Adipocyte (in vitro differentiated cells): ENCODE measurements around the gene FMN1.

Source experiments
- DNase-seq: peaks from one replicate; pipeline ENCODE4 v3.0.0-alpha.2; 2015; ENCODE audit warnings: low read depth
- H3K27me3 ChIP-seq: replicated peaks from 2 replicates; pipeline ENCODE4 v1.7.0; 2013; ENCODE audit warnings: mild to moderate bottlenecking, low read length, moderate library complexity; ENCODE audit not compliant: control insufficient read depth, insufficient read depth
- H3K36me3 ChIP-seq: 2 replicates; pipeline ENCODE4 v1.7.0; 2013; ENCODE audit warnings: low read length, mild to moderate bottlenecking, moderate library complexity; ENCODE audit not compliant: control insufficient read depth, insufficient read depth, severe bottlenecking
- H3K4me1 ChIP-seq: 2 replicates; pipeline ENCODE4 v1.7.0; 2013; ENCODE audit warnings: mild to moderate bottlenecking, low read length, moderate library complexity; ENCODE audit not compliant: control insufficient read depth, insufficient read depth
- H3K4me3 ChIP-seq: 2 replicates; pipeline ENCODE4 v1.7.0; 2013; ENCODE audit warnings: mild to moderate bottlenecking, low read length, moderate library complexity
- H3K9ac ChIP-seq: 2 replicates; pipeline ENCODE4 v1.7.0; 2013; ENCODE audit warnings: mild to moderate bottlenecking, low read length, moderate library complexity
- H3K9me3 ChIP-seq: 2 replicates; pipeline ENCODE4 v1.7.0; 2013; ENCODE audit warnings: mild to moderate bottlenecking, low read length, moderate library complexity; ENCODE audit not compliant: control insufficient read depth

Gene FMN1

GRCh38 chr15:33163816-33164215 lies 30.7 kb downstream of the FMN1 start:
- H3K4me1 ChIP-seq, result peaks cover 16% of the 10 kb centered on the region

GRCh38 chr15:33161209-33161608 lies 33.3 kb downstream of the FMN1 start:
- Histone ChIP-seq H3K4me3 (no peak overlapping the region), H3K36me3 (no peaks in the 10 kb centered on the region), H3K27me3 (peaks cover 10% of the 10 kb centered on the region), H3K4me1 (peaks cover 29% of the 10 kb centered on the region), H3K9ac (no peak overlapping the region), H3K9me3 (no peaks in the 10 kb centered on the region)
- DNase-seq, result no peak

More at GRCh38 chr15:33163816-33164215, 30.7 kb downstream of the FMN1 start:
- Histone ChIP-seq H3K27me3 (peaks cover 10% of the 10 kb centered on the region), H3K4me3 (no peak overlapping the region), H3K9ac (no peak overlapping the region), H3K36me3 (no peaks in the 10 kb centered on the region), H3K9me3 (no peaks in the 10 kb centered on the region)
- DNase-seq, result no peak

- no peaks in the 10 kb centered on the region for H3K9me3 ChIP-seq
- H3K9ac ChIP-seq, result no peak overlapping the region
- H3K36me3 ChIP-seq, result no peaks in the 10 kb centered on the region
- no peak overlapping the region for H3K4me3 ChIP-seq
- peaks cover 10% of the 10 kb centered on the region for H3K27me3 ChIP-seq
- H3K4me1 ChIP-seq, result peaks cover 29% of the 10 kb centered on the region
- peak; percentile 37 for DNase-seq
These were observed 33.8 kb downstream of the FMN1 start for GRCh38 chr15:33160581-33161165.

GRCh38 chr15:33159726-33160453 lies 34.6 kb downstream of the FMN1 start:
- Histone ChIP-seq H3K4me1 (peaks cover 32% of the 10 kb centered on the region), H3K4me3 (no peak overlapping the region), H3K27me3 (peaks cover 10% of the 10 kb centered on the region), H3K36me3 (no peaks in the 10 kb centered on the region), H3K9ac (no peak overlapping the region), H3K9me3 (no peaks in the 10 kb centered on the region)
- no peak for DNase-seq

- no peaks in the 10 kb centered on the region for H3K9me3 ChIP-seq
- no peak overlapping the region for H3K4me3 ChIP-seq
- peaks cover 3% of the 10 kb centered on the region for H3K27me3 ChIP-seq
- no peak overlapping the region for H3K9ac ChIP-seq
- H3K36me3 ChIP-seq, result no peaks in the 10 kb centered on the region
- peaks cover 36% of the 10 kb centered on the region for H3K4me1 ChIP-seq
- no peak for DNase-seq
These were observed 36.1 kb downstream of the FMN1 start for GRCh38 chr15:33158366-33158765.

- H3K36me3 ChIP-seq, result no peaks in the 10 kb centered on the region
- no peak overlapping the region for H3K9ac ChIP-seq
- no peak for DNase-seq
- no peaks in the 10 kb centered on the region for H3K9me3 ChIP-seq
- peaks cover 36% of the 10 kb centered on the region for H3K4me1 ChIP-seq
- peaks cover 3% of the 10 kb centered on the region for H3K27me3 ChIP-seq
- no peak overlapping the region for H3K4me3 ChIP-seq
These were observed 37.0 kb downstream of the FMN1 start for GRCh38 chr15:33157371-33158037.

- Histone ChIP-seq H3K9me3 (no peaks in the 10 kb centered on the region), H3K9ac (no peak overlapping the region), H3K27me3 (no peaks in the 10 kb centered on the region), H3K36me3 (no peaks in the 10 kb centered on the region), H3K4me1 (peaks cover 37% of the 10 kb centered on the region), H3K4me3 (no peak overlapping the region)
- no peak for DNase-seq
These were observed 38.7 kb downstream of the FMN1 start for GRCh38 chr15:33155691-33156420.

- H3K9ac ChIP-seq, result no peak overlapping the region
- peak; percentile 49 for DNase-seq
- H3K4me3 ChIP-seq, result no peak overlapping the region
These were observed 40.0 kb downstream of the FMN1 start for GRCh38 chr15:33154351-33155166.

GRCh38 chr15:33153548-33153947 lies 41.0 kb downstream of the FMN1 start:
- no peak for DNase-seq
- no peaks in the 10 kb centered on the region for H3K9me3 ChIP-seq
- no peaks in the 10 kb centered on the region for H3K36me3 ChIP-seq
- no peak overlapping the region for H3K4me3 ChIP-seq
- no peaks in the 10 kb centered on the region for H3K27me3 ChIP-seq
- peaks cover 24% of the 10 kb centered on the region for H3K4me1 ChIP-seq
- H3K9ac ChIP-seq, result no peak overlapping the region

More at GRCh38 chr15:33154351-33155166, 40.0 kb downstream of the FMN1 start:
- H3K36me3 ChIP-seq, result no peaks in the 10 kb centered on the region
- H3K4me1 ChIP-seq, result peaks cover 27% of the 10 kb centered on the region
- no peaks in the 10 kb centered on the region for H3K9me3 ChIP-seq
- H3K27me3 ChIP-seq, result no peaks in the 10 kb centered on the region

- H3K4me3 ChIP-seq, result no peak overlapping the region
- H3K36me3 ChIP-seq, result no peaks in the 10 kb centered on the region
- H3K9me3 ChIP-seq, result no peaks in the 10 kb centered on the region
- no peak overlapping the region for H3K9ac ChIP-seq
- peaks cover 17% of the 10 kb centered on the region for H3K4me1 ChIP-seq
- H3K27me3 ChIP-seq, result no peaks in the 10 kb centered on the region
- peak; percentile 68 for DNase-seq
These were observed 41.9 kb downstream of the FMN1 start for GRCh38 chr15:33152502-33153109.
